ENCODE data around the gene EPHB4. TPM values are rescaled to one million over a fixed set of nuclear protein-coding genes. Genes with fewer than 3 reads are reported as not detected.
"Not testable (repeated sequence)": the region's sequence is repeated elsewhere in the genome, so short reads cannot be mapped to it uniquely, and the experiment has no call there.

EPHB4 gene
- total RNA-seq, 1 experiment from 2014 or later: 84.2 TPM

DNA sequence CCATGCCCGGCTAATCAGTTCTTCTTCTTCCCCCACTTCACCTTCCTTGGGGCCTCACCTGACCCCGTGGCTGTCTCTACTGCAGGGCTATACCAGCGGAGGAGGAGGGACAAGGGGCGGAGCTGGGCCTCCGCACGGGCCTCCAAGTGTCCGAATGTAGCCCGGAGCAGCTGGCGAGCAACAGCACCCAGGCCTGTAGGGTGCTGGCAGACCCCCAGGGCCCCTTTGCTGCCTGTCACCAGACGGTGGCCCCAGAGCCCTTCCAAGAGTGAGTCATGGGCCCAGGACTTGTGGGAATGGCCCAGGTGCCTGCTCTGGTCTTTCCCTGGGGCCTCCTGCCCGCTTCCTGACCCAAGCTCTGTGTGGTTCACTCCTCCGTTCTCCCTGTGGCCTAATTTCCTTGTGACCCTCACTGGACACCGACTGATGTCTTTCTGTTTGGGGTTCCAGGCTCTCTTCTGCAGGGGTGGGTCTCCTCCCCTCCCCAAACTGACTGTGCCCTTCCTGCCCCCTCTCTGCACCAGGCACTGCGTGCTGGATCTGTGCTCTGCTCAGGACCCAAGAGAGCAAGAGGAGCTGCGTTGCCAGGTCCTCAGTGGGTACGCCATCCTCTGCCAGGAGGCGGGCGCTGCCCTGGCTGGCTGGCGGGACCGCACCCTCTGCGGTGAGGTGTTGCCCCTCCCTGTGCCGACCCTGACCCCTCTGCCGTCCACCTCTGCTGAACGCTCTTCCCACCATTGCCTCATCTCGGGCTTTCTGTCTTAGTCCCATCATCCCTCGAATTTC, 35.2 kb downstream of the EPHB4 start:
- DNase-seq (ENCODE audit: low read depth): no peak

DNA sequence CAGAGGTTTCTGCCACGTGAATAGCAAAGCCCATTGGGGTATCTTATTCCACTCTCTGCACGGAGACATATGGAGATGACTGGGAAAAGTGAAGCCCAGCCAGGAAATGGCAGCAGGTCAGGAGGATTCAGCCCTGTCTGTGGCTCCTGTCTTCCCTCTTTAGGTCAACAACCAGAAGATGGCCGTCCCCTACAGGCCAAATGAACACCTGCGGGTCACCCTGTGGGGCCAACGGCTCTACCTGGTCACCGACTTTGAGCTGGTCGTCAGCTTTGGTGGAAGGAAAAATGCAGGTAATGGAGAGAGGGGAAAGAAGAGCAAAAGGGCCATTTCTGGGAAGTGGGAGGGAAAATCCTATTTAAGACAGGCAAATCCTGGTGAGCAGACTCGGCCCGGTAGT, 38.3 kb downstream of the EPHB4 start:
- DNase-seq (ENCODE audit: low read depth): no peak

DNA sequence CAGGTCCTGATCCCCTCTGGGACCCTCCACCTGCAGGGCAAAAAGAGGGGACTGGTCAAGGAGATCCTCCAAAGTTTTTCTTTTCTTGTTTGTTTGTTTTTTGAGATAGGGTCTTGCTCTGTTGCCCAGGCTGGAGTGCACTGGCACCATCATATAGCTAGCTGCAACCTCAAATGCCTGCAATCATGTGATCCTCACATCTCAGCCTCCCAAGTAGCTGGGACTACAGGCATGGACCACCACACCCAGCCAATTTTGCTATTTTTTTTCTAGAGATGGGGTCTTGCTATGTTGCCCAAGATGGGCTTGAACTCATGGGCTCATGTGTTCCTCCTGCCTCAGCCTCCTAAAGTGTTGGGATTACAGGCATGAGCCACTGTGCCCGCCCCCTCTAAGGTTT, 41.0 kb downstream of the EPHB4 start:
- DNase-seq (ENCODE audit: low read depth): no peak

DNA sequence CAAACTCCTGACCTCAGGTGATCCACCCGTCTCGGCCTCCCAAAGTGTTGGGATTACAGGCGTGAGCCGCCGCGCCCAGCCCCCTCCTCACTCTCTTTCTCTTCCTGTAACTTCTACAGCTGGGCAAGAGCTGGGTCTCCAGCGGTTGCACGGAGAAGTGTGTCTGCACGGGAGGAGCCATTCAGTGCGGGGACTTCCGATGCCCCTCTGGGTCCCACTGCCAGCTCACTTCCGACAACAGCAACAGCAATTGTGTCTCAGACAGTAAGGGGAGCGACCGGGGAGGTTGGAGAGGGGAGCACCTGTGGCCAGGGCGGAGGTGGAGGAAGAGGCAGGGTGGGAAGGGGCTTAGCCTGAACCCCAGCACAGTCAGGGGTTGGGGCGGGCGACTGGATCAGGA, 41.4 kb downstream of the EPHB4 start:
- DNase-seq (ENCODE audit: low read depth): no peak

DNA sequence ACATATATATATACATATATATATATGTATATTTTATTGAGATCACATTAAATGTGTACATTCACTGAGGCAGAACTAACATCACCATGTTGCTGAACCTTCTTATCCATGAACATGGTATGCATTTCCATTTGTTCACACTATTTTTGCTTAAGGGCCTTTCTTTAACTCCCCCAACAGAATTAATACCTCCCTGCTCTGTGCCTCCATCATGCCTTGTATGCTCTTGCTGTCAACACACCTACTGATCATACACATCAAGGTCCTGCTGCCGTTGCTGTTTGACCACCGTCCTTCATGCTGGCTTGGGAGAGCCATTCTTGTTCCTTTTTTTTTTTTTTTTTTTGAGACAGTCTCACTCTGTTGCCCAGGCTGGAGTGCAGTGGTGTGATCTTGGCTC, 43.5 kb downstream of the EPHB4 start:
- no peak for DNase-seq (ENCODE audit: low read depth)

DNA sequence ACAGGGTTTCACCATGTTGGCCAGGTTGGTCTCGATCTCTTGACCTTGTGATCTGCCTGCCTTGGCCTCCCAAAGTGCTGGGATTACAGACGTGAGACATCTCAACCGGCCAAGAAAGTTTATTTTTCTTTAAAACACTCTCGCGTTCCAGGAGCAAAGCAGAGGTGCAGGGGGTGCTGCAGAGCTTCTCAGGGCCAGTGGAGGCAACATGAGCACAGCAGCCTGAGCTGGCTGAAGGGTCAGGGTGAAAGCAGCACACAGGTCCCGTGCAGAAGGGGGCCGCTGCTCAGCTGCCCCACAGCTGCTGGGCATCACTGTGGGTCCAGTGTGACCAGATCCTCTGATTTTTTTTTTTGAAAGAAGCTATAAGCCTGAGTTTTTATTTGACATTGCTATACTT, 46.1 kb downstream of the EPHB4 start:
- no peak for DNase-seq (ENCODE audit: low read depth)

DNA sequence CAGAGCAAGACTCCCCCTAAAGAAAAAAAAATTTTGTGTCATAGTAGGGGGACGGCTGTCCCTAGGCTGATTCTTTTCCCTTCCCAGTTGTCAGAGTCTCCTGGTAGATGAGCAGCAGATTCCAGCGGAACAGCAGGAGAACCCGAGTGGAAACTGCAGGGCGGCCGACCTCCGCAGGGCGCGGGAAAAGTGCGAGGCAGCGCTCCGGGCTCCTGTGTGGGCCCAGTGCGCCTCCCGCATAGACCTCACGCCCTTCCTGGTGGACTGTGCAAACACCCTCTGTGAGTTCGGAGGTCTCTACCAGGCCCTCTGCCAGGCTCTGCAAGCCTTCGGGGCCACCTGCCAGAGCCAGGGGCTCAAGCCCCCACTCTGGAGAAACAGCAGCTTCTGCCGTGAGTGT, 48.0 kb downstream of the EPHB4 start:
- no peak for DNase-seq (ENCODE audit: low read depth)

DNA sequence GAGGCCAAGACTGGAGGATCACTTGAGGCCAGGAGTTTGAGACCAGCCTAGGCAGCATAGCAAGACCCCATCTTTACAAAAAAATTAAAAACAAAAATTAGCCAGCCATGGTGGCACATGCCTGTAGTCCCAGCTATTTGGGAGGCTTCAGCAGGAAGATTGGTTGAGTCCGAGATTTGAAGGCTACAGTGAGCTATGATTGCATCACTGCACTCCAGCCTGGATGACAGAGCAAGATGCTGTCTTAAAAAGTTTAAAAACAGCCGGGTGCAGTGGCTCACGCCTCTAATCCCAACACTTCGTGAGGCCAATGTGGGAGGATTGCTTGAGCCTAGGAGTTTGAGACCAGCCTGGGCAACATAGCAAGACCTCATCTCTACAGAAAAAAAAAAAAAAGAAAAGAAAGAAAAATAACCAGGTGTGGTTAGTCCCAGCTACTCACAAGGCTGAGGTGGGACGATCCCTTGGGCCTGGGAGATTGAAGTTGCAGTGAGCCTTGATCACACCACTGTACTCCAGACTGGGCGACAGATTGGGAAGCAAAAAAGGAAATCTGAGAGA, 49.2 kb downstream of the EPHB4 start:
- no peak for DNase-seq (ENCODE audit: low read depth)

DNA sequence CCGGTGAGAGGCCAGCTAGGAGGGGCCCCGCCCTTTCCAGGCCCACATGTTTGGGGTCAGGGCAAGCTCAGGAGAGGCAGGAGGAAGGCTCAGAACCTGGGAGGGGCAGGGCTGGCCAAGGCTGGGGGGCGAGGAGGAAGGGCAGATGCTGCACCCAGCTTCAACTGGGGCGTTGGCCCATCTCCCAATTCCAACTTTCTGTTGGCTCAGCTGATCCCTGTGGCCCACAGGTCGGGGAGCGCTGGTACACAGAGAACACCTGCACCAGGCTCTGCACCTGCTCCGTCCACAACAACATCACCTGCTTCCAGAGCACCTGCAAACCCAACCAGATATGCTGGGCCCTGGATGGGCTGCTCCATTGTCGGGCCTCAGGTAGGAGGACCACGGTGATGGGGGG, 53.8 kb downstream of the EPHB4 start:
- no peak for DNase-seq (ENCODE audit: low read depth)

DNA sequence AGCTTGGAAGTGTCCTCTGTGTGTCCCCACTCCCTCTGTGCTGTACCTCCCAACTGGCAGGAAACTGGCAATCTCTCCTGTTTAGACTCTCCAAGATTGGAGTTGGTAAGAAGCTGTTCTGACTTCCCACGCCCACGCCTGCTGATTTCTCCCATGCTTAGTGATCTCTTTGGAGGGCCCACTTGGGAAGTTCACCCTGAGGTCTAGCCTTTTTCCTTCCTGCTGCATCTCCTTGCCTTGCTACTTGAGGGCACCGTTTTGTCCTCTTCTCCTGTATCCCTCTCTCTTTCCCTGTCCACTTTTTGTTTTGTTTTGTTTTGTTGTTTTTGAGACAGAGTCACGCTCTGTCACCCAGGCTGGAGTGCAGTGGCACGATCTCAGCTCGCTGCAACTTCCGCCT, 58.5 kb downstream of the EPHB4 start:
- no peak for DNase-seq (ENCODE audit: low read depth)

DNA sequence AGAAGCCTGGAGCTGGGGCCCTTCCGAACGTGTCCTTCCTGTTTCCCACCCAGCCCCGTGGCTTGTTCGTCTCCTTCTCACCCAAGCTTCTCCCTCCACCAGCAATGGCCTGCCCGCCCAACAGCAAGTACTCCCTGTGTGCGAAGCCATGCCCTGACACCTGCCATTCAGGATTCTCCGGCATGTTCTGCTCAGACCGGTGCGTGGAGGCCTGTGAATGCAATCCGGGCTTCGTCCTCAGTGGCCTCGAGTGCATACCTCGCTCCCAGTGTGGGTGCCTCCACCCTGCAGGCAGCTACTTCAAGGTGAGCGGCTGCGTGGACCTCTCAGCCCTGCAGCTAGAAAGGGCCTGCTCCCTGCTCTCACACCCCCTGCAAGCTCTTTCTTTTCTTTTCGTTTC, 62.1 kb downstream of the EPHB4 start:
- DNase-seq (ENCODE audit: low read depth): no peak

DNA sequence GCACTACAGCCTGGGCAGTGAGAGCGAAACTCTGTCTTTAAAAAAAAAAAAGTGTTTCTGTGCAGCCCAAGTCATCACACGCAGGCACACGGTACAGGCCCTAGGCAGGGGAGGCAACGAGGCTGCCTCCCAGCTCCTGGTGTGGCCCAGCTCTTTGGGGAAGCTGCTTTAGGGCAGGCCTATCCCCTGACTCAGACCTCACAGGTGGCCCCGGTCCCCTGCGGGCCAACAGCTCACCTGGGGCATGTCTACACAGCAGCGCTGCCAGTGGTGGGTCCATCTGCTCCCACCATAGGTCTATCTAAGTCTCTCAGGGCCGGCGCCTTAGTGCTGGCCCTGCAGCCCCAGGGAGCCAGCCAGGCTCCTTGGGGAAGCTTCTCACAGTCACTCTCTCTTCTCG, 62.5 kb downstream of the EPHB4 start:
- no peak for DNase-seq (ENCODE audit: low read depth)

DNA sequence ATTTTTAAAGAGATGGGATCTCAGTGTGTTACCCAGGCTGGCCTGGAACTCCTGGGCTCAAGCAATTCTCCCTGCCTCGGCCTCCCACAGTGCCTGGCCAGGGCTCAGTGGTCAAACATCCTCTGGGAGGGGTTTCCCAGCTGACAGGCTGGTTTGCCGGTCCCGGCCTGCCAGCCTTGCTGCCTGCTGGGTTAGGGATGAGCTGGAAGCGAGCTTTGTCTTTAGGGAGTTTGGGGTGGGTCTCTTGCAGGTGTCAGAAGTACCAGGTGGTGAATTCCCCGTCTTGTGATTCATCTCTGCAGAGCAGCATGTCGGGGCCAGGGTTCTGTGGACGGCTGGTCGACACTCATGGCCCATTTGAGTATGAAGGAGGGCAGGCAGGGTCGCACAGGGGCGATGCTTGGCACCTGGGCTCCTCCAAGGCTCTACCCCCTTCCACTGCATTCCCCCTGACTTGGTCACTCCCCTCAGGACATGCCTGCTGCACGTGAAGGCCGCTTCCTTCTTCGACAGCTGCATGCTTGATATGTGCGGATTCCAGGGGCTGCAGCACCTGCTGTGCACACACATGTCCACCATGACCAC, 63.7 kb downstream of the EPHB4 start:
- DNase-seq (ENCODE audit: low read depth): no peak

DNA sequence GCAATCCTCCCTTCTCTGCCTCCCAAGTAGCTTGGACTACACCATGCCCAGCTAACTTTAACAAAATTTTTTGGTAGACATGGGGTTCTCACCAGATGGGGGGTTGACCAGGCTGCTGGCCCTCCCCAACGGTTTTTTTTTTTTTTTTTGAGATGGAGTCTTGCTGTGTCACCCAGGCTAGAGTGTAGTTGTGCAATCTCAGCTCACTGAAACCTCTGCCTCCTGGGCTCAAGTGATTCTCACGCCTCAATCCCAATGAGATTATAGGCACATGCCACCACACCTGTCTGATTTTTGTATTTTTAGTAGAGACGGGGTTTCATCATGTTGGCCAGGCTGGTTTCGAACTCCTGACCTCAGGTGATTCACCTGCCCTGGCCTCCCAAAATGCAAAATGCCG, 64.5 kb downstream of the EPHB4 start:
- not testable (repeated sequence) for DNase-seq (ENCODE audit: low read depth)

DNA sequence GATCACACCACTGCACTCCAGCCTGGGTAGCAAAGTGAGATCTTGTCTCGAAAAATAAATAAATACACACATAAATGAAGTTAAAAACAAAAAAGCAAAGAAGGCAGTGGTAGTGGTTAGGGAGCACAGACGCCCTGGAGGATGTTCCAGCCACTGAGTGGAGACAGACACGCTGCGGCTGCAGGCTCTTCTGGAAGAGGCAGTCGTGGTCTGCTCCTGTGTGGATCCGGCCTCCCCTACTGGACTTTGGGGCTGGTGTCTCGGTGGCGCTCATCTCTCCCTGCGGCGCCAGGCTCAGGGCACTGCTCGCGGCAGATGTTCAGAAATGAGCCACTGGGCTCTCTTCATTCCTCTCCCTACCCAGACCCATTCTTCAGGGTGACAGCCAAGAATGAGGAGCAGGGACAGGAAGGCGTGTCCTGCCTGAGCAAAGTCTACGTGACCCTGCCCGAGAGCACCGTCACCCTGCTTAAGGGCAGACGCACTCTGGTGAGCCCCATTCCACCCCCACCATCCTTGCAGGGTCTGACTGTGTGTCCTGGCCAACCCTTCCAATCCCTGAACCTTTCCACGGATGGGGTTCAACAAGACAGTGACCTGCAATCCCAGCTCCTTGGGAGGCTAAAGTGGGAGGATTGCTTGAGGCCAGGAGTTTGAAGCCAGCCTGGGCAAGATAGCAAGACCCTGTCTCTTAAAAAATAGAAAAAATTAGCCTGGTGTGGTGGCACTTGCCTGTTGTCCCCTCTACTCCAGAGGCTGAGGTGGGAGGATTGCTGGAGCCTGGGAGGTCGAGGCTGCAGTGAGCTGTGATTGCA, 67.8 kb downstream of the EPHB4 start:
- no peak for DNase-seq (ENCODE audit: low read depth)

DNA sequence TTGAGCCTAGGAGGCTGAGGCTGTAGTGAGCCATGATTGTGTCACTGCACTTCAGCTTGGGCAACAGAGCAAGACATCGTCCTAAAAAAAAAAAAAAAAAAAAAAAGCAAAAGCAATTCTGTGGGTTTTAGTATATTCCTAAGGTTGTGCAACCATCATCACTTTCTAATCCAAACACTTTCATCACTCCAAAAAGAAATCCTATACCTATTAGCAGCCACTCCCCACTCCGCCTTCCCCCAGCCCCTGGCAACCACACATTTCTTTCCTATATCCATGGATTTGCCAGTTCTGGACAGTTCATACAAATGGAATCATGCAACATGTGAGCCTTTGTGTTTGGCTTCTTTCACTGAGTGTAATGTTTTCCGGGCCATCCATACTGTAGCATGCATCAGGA, 73.6 kb downstream of the EPHB4 start:
- peak; percentile 20 for DNase-seq (ENCODE audit: low read depth)

DNA sequence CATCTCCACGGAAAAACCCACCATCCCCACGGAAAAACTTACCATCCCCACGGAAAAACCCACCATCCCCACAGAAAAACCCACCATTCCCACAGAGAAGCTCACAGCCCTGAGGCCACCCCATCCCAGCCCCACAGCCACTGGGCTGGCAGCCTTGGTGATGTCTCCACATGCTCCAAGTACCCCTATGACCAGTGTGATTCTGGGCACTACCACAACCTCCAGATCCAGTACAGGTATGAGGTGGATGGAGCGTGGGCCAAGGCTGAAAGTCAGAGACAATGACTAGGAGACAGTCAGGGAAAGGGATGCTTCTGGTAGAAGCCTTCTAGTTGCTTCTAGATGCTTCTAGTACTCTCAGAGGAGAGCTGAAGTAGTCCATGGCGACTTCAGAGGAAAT, 74.3 kb downstream of the EPHB4 start:
- DNase-seq (ENCODE audit: low read depth): no peak

Other genes with a start within 250 kb of the EPHB4 start
- 81.4 and 92.0 TPM in 2 replicates for gene LRCH4, start 241.4 kb downstream of the EPHB4 start, total RNA-seq (2014; rRNA removed)
- gene FBXO24, start 241.2 kb downstream of the EPHB4 start, total RNA-seq (2014; rRNA removed): 0.38 and 0.92 TPM in 2 replicates
- 4.7 and 5.2 TPM in 2 replicates for gene PCOLCE, start 225.2 kb downstream of the EPHB4 start, total RNA-seq (2014; rRNA removed)
- 15.8 and 21.5 TPM in 2 replicates for gene MOSPD3, start 215.0 kb downstream of the EPHB4 start, total RNA-seq (2014; rRNA removed)
- gene TFR2, start 186.0 kb downstream of the EPHB4 start, total RNA-seq (2014; rRNA removed): 1.3 TPM in 2 replicates
- not detected in 2 replicates for gene ACTL6B, start 171.1 kb downstream of the EPHB4 start, total RNA-seq (2014; rRNA removed)
- gene GNB2, start 153.8 kb downstream of the EPHB4 start, total RNA-seq (2014; rRNA removed): 176 and 205 TPM in 2 replicates
- 23.3 and 28.0 TPM in 2 replicates for gene GIGYF1, start 133.3 kb downstream of the EPHB4 start, total RNA-seq (2014; rRNA removed)
- gene POP7, start 121.4 kb downstream of the EPHB4 start, total RNA-seq (2014; rRNA removed): 66.3 and 68.8 TPM in 2 replicates
- 0.11 TPM in 1 of 2 replicates, not detected in the other for gene EPO, start 107.1 kb downstream of the EPHB4 start, total RNA-seq (2014; rRNA removed)
- not detected in 2 replicates for gene ZAN, start 93.9 kb downstream of the EPHB4 start, total RNA-seq (2014; rRNA removed)
- 23.0 and 30.1 TPM in 2 replicates for gene SLC12A9, start 25.2 kb upstream of the EPHB4 start, total RNA-seq (2014; rRNA removed)
- 224 and 232 TPM in 2 replicates for gene TRIP6, start 39.9 kb upstream of the EPHB4 start, total RNA-seq (2014; rRNA removed)
- 105 and 121 TPM in 2 replicates for gene SRRT, start 47.6 kb upstream of the EPHB4 start, total RNA-seq (2014; rRNA removed)
- 6.7 and 7.6 TPM in 2 replicates for gene UFSP1, start 62.2 kb upstream of the EPHB4 start, total RNA-seq (2014; rRNA removed)
- gene ACHE, start 68.4 kb upstream of the EPHB4 start, total RNA-seq (2014; rRNA removed): 0.46 TPM in 1 of 2 replicates, not detected in the other
- not detected in 2 replicates for gene MUC3A, start 122.0 kb upstream of the EPHB4 start, total RNA-seq (2014; rRNA removed)
- gene MUC12, start 142.0 kb upstream of the EPHB4 start, total RNA-seq (2014; rRNA removed): 2.1 and 2.8 TPM in 2 replicates
- not detected in 2 replicates for gene MUC17, start 192.6 kb upstream of the EPHB4 start, total RNA-seq (2014; rRNA removed)